HG03571 (cell line): Measurements from ENCODE around the gene RMDN3.

Experiments
- ATAC-seq: cut with Tn5 transposase; IDR thresholded peaks from one replicate; pipeline ENCODE4 v1.9.1; 2021; ENCODE audit not compliant: unreplicated experiment

The RMDN3 gene

GRCh38 chr15:40754883-40755811 lies at the start of gene RMDN3:
Gene RMDN3 (minus strand): TSS chr15:40755254. CDS start chr15:40754783, 471 bp downstream.
- ATAC-seq = peak; percentile 75

- ATAC-seq = no peak
Observed at GRCh38 chr15:40803688-40804087, 48.6 kb upstream of the RMDN3 start.

- no peak for ATAC-seq
Observed at GRCh38 chr15:40803076-40803475, 48.0 kb upstream of the RMDN3 start.

GRCh38 chr15:40799523-40799922 lies 44.5 kb upstream of the RMDN3 start:
- ATAC-seq = no peak

GRCh38 chr15:40796512-40796911 lies 41.5 kb upstream of the RMDN3 start:
- no peak for ATAC-seq

- no peak for ATAC-seq
Observed at GRCh38 chr15:40796041-40796440, 41.0 kb upstream of the RMDN3 start.

GRCh38 chr15:40793216-40793989 lies 38.3 kb upstream of the RMDN3 start:
- no peak for ATAC-seq

- no peak for ATAC-seq
Observed at GRCh38 chr15:40792394-40792793, 37.3 kb upstream of the RMDN3 start.

- ATAC-seq = no peak
Observed at GRCh38 chr15:40790718-40791117, 35.7 kb upstream of the RMDN3 start.

- ATAC-seq = no peak
Observed at GRCh38 chr15:40789999-40790398, 34.9 kb upstream of the RMDN3 start.

- no peak for ATAC-seq
Observed at GRCh38 chr15:40789119-40789518, 34.1 kb upstream of the RMDN3 start.

- ATAC-seq = no peak
Observed at GRCh38 chr15:40787991-40788390, 32.9 kb upstream of the RMDN3 start.

GRCh38 chr15:40787344-40787841 lies 32.3 kb upstream of the RMDN3 start:
- no peak for ATAC-seq

GRCh38 chr15:40785814-40786213 lies 30.8 kb upstream of the RMDN3 start:
- no peak for ATAC-seq

- no peak for ATAC-seq
Observed at GRCh38 chr15:40785164-40785563, 30.1 kb upstream of the RMDN3 start.

- peak; percentile 69 for ATAC-seq
Observed at GRCh38 chr15:40782609-40783227, 27.7 kb upstream of the RMDN3 start.

- no peak for ATAC-seq
Observed at GRCh38 chr15:40776537-40777141, 21.6 kb upstream of the RMDN3 start.

GRCh38 chr15:40775740-40776536 lies 20.9 kb upstream of the RMDN3 start:
- ATAC-seq = no peak

GRCh38 chr15:40775007-40775406 lies 20.0 kb upstream of the RMDN3 start:
- ATAC-seq = no peak

- ATAC-seq = no peak
Observed at GRCh38 chr15:40773902-40774301, 18.8 kb upstream of the RMDN3 start.
